GM10266 (cell line): ENCODE results near the gene KREMEN1.
A peak's percentile ranks its signal among the peaks of the same experiment; 100 is the strongest.

ENCODE experiments used
- DNase-seq: peaks from one replicate; pipeline ENCODE4 v3.0.0; 2012; ENCODE audit errors: extremely low spot score
- CTCF ChIP-seq: IDR thresholded peaks from 2 replicates; pipeline ENCODE4 v1.5.1; 2012; ENCODE audit warnings: mild to moderate bottlenecking, low read depth; ENCODE audit not compliant: control insufficient read depth, insufficient read depth; ENCODE audit errors: missing control alignments

KREMEN1 gene

DNA sequence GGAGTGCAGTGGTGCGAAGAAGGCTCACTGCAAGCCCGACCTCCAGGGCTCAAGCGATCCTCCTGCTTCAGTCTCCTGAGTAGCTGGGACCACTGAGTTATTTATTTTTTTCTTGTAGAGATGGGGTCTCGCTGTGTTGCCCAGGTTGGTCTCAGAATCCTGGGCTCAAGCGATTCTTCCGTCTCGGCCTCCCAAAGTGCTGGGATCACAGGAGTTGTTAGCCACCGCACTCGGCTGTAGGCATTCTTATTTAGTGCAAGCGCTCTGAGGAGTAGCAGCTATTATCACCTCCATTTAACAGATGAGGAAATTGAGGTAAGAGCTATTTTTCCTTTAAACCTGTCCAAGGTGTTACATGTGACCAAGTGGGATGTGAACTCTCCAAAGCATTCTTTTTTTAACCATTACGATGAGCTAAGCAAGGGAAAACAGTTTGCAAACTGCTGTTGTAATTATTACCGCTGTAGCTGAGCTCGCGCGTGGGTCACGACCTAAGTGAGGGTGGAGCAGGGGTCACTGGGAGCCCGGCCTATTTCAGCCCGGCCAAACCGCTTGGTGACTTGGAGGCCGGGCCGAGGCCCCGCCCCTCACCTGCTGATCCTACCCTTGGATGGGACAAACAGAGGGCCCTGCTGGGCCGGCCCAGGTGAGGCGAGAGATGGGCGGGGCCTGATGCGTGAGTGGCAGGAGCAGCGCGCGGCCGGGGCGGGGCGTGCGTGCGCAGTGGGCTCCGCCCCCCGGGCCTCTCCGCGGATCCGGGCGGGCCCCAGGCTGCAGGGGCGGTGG is 449 bp upstream of the KREMEN1 start:
- no peak for TF ChIP-seq CTCF
- DNase-seq: peak; percentile 97

- no peak for TF ChIP-seq CTCF
- DNase-seq: no peak
These were observed 912 bp downstream of the KREMEN1 start for GRCh38 chr22:29073618-29074275.

- TF ChIP-seq CTCF: no peak
- no peak for DNase-seq
These were observed 1.5 kb downstream of the KREMEN1 start for GRCh38 chr22:29074276-29074772.

DNA sequence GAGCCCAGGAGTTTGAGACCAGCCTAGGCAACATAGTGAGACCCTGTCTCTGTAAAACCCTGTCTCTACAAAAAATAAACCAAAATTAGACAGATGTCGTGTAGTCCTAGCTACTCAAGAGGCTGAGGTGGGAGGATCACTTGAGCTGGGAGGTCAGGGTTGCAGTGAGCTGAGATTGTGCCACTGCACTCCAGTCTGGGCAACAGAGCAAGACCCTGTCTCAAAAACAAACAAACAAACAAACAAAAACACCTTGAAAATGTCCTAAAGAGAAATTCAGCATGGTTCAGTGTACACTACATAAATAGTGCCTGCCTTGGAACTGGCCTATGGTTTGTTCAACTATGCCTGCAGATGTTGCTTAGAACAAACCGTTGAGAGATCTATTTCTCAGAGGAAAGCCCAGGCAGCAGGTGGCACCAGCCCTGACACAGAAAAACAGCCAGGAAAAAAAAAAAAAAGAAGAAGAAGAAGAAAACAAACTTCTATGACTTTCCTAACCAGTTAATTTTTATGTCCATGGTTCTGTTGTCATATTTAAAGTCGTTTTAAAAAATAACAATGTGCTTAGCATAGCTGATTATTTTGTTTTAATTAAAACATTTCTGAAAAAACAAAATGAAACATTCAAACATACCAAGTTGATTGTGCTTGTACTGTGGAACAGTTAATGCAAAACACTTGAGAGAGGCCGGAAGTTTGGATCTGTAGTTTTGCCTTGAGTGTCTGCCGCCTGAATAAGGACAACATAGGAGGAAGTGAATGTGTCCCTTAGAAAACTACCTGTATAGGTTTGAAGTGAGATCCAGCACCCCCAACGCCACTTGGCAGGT is 5.4 kb downstream of the KREMEN1 start:
- no peak for DNase-seq
- TF ChIP-seq CTCF: no peak

- no peak for DNase-seq
- TF ChIP-seq CTCF: no peak
These were observed 6.0 kb downstream of the KREMEN1 start for GRCh38 chr22:29078869-29079207.

- no peak for DNase-seq
- no peak for TF ChIP-seq CTCF
These were observed 6.5 kb downstream of the KREMEN1 start for GRCh38 chr22:29079218-29079901.
